Measurements from ENCODE around the gene STAT5B.

DNA sequence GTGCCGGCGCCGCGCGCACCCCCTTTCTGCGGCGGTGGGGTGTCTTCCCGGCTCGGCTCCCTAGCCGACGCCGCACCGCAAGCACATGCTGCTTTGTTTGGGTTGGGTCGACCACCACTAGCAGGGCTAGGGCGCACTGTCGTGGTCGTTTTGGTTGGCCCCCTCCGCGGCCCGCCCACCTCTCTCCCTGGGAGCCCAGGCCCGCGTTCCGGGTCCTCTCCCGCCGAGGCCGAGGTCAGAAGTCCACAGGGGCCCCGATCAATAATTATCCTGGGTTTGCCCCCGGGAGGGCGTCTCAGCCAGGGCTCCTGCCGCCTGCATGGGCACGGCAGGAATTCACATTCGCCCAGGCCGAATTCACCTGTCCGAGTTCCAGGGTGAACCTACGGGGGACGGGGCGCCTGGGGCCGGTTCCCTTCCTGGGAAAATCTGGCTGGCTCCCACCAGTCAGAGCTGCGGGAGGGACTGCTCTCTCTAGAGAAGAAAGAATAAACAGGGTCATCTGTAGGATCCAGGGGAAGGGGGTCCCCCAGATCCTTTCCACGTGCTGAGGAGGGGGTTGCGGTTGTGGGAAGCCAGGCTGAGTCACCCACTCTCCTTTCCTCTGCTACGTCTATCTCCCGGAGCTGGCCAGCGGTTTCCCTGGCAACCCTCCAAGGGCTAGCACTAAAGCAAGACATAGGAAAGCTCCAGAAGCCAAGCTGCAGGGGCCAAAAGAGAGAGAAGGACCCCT lies 584 bp upstream of the STAT5B start:
- TF ChIP-seq, protein P1, sequence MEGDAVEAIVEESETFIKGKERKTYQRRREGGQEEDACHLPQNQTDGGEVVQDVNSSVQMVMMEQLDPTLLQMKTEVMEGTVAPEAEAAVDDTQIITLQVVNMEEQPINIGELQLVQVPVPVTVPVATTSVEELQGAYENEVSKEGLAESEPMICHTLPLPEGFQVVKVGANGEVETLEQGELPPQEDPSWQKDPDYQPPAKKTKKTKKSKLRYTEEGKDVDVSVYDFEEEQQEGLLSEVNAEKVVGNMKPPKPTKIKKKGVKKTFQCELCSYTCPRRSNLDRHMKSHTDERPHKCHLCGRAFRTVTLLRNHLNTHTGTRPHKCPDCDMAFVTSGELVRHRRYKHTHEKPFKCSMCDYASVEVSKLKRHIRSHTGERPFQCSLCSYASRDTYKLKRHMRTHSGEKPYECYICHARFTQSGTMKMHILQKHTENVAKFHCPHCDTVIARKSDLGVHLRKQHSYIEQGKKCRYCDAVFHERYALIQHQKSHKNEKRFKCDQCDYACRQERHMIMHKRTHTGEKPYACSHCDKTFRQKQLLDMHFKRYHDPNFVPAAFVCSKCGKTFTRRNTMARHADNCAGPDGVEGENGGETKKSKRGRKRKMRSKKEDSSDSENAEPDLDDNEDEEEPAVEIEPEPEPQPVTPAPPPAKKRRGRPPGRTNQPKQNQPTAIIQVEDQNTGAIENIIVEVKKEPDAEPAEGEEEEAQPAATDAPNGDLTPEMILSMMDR (IDR thresholded peaks at IDR 0.05; ENCODE audit: low read length) = no peak
- TF ChIP-seq EZH2phosphoT487 (IDR thresholded peaks at IDR 0.05; ENCODE audit: low read length) = no peak

All from MM.1S (cell line).